Midbrain (tissue), 1 donor: Measurements from ENCODE around the gene HMCN1.

ENCODE experiments used
- DNase-seq: peaks from one replicate; lab custom pipeline; 2025; lab: John Stamatoyannopoulos, UW

HMCN1 gene

GRCh38 chr1:186030453-186030852 is 296.3 kb downstream of the HMCN1 start:
- no peak for DNase-seq

DNA sequence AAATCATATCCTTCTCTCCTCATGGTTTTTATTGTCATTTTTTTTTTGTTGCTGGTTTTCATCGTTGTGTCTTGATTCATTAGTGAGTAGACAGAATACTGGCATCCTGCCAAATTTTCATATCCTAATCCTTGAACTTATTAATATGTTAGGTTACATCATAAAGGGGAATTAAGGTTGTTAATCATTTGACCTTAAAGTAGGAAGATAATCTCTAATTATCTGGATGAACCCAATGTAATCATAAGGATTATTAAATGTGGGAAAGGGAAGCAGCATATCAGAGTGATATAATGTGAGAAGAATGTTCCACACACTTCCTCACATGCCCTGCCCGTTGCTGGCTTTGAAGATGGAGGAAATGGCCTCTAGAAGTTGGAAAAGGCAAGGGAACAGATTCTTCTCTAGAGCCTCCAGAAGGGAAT is 299.7 kb downstream of the HMCN1 start:
- no peak for DNase-seq

DNA sequence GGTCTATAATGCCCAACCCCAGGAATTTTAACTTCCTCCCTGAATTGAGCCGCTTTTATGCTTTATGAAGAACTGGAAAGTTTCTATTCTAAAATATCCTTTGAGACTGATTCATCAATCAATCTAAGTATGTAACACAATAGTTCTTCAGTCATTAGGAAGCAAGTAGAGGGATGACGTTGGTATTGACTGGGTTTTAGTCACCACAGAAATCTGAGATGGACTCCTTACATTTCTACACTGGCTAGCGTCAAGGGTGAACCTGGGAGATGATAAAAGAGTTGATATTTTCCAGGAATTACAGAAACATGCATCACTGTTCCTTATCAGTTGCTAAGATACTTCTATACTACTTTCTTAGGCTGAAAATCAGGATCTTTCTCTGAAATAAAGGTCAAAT is 308.0 kb downstream of the HMCN1 start:
- no peak for DNase-seq

DNA sequence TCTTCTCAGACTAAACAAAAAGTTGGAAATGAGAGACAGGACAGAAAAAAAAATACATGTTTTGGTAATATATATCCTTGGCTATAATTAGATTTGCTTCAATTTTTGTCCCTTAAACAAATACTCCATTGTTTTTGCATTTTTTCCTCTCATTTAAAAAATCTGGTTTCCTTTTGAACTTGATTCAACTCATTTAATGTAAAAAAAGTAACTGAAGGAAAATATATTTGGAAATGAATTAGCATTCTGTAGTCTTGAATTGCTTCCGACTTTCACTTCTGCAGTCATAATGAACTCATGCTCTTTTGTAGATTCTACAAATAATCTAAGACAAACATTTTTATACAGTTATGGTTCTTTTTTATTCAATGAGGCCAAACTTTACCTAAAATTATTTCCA is 309.1 kb downstream of the HMCN1 start:
- no peak for DNase-seq

GRCh38 chr1:186044079-186044685 is 310.0 kb downstream of the HMCN1 start:
- DNase-seq, result no peak

DNA sequence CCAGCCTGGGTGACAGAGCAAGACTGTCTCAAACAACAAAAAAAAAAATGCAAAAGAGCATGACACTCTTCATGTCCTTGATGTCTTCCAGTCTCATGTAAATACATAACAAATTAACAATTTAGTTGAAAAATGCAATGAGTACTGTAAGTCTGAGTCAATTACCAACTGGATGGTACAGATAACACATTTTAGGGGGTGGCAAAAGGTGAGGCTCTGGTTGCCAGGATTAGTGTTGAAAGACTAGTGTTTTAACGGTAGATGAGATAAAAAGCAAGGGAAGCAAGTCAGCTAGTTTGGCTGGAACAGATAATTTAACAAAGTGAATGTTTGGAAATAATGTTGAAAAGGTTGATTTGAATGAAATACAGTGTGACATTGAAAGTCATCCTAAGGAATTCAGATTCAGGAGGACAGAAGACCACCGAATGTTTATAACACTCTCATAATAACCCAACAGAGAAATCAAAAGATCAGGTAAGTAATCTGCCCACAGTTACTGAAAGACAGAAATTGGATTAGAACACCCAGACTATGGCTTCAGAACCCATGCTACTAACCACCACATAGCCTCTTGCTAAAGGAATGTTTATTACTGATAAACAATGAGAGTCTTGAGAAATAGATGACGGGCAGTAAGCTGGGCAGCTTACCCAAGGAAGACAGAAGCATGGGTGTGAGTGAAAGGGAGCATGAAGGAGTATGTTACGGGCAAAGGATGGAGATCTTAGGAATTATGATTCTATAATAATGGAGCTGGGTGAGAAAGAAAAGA is 312.4 kb downstream of the HMCN1 start:
- no peak for DNase-seq

- DNase-seq, result no peak
These were observed 316.2 kb downstream of the HMCN1 start for GRCh38 chr1:186050360-186050759.

DNA sequence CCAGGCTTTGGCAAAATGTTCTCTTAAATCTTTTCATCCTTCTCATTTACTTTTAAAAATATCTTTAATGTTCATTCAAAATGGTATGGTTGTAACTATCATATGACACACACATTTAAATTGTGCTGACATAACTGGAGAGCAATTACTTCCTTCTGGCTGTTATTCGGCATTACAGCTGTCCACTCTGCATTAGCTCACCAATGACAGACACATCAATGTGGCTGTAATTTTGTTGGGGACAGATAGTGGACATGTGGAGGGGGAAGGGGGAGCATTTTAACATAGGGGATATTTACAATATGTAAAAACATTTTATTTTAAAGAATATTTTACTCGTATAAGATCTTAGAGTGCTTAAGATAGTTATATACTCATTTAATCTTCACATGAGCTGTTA is 319.8 kb downstream of the HMCN1 start:
- DNase-seq, result no peak

DNA sequence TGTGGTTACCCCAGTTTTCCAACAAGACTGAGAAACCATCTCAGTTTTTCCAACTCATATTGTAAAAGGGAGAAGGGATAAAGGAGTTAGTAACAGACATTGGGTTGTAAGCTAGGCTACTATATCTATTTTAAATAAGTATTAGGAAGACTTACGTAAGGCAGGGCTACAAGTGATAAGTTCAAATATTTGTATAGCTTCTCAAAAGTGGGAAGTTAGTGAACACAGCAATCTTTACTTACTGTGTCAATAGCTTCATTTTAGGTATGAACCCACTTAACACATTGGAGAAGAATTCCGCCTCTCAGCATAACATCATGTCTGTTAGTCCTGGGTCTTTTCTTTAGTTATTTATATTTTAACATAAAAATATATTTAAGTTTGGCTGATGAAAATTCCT is 320.7 kb downstream of the HMCN1 start:
- DNase-seq, result no peak

- no peak for DNase-seq
These were observed 321.7 kb downstream of the HMCN1 start for GRCh38 chr1:186055846-186056245.

DNA sequence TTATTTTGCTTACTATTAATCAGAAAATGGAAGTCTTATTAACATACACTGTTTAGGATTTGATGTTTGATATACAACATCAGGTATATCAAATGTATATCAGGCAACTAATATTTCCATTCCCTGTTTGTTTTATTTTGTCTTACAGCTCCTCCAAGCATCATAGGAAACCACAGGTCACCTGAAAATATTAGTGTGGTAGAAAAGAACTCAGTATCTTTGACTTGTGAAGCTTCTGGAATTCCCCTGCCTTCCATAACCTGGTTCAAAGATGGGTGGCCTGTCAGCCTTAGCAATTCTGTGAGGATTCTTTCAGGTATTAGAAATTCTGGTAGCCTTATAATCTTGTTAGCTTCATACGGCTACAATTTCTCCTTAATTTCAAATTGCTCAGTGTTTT is 322.9 kb downstream of the HMCN1 start:
- DNase-seq, result no peak

GRCh38 chr1:186059311-186059710 is 325.1 kb downstream of the HMCN1 start:
- DNase-seq, result no peak

DNA sequence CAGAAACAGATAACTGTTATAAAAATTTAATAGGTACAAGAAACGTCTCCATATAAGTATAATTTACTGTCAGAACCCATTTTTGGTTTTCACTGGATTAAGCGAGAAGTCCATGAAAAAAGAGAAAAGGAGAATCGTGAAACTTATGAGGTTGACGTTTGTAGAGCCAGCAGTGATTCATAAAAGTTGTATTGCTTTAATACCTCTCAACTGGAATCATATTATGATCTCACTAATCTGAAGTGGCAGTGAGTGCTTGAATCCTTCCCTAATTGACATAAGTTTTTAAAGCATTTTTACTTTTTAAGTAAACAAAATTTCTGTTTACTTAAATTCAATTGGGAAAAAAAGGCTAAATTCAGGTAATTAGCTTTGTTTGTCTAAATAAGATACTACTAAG is 325.6 kb downstream of the HMCN1 start:
- no peak for DNase-seq

GRCh38 chr1:186060226-186060625 is 326.0 kb downstream of the HMCN1 start:
- DNase-seq, result no peak

DNA sequence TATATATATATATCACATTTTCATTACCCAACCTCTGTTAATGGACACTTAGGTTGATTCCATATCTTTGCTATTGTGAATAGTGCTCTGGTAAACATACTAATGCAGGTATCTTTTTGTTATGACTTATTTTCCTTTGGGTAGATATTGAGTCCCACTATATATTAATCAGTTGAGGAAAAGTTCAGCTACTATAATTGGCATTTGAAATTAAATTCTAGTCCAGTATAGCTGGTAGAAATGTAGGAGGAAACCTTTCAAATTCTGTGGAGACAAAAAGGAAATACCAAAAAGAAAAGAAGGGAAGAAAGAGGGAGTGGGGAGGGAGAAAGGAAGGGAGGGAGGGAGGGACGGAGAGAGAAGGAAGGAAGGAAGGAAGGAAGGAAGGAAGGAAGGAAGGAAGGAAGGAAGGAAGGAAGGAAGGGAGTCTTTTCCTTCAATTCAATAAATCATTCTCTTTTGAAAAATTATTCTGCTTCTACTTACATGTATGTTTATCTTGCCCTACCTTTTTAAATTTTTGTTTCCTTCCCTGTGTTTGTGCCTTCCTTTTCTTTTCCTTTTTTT is 329.0 kb downstream of the HMCN1 start:
- DNase-seq, result no peak

GRCh38 chr1:186066411-186066810 is 332.2 kb downstream of the HMCN1 start:
- no peak for DNase-seq

GRCh38 chr1:186073697-186074096 is 339.5 kb downstream of the HMCN1 start:
- no peak for DNase-seq

- no peak for DNase-seq
These were observed 341.8 kb downstream of the HMCN1 start for GRCh38 chr1:186076006-186076405.

GRCh38 chr1:186078245-186078644 is 344.1 kb downstream of the HMCN1 start:
- no peak for DNase-seq

GRCh38 chr1:186079084-186079684 is 345.0 kb downstream of the HMCN1 start:
- no peak for DNase-seq

GRCh38 chr1:186082235-186082937 is 348.2 kb downstream of the HMCN1 start:
- DNase-seq, result no peak

DNA sequence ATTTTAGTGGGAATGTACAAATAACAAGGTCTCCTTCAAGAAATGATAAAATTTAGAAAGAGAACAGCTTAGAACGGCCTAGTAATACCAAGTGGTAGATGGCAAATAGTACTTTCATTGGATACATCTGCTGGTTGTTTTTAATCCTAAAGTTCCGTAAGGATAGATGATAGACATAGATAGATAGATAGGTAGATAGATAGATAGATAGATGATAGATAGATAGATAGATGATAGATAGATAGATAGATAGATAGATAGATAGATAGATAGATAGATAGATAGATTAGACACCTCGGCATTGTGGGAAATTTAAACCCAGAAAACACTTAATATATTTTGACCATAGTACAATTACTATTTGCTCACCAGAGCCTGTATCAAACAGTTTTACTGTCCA is 352.4 kb downstream of the HMCN1 start:
- DNase-seq, result no peak
